GM12874 (cell line): ENCODE measurements around the gene TP73.

ENCODE experiments used
- CTCF ChIP-seq: IDR thresholded peaks from 2 replicates; pipeline ENCODE4 v1.5.1; 2011; ENCODE audit warnings: low read depth, mild to moderate bottlenecking, control low read depth, low read length, moderate library complexity; ENCODE audit not compliant: insufficient read depth

TP73 gene

GRCh38 chr1:3745590-3746381 is 93.5 kb downstream of the TP73 start:
- no peak for TF ChIP-seq CTCF

GRCh38 chr1:3746389-3746829 is 94.1 kb downstream of the TP73 start:
- no peak for TF ChIP-seq CTCF

GRCh38 chr1:3746830-3747521 is 94.7 kb downstream of the TP73 start:
- no peak for TF ChIP-seq CTCF

GRCh38 chr1:3747522-3747848 is 95.2 kb downstream of the TP73 start:
- TF ChIP-seq CTCF, result no peak

GRCh38 chr1:3747903-3748302 is 95.6 kb downstream of the TP73 start:
- TF ChIP-seq CTCF, result no peak

- no peak for TF ChIP-seq CTCF
Observed at GRCh38 chr1:3749512-3749911, 97.2 kb downstream of the TP73 start.

GRCh38 chr1:3750741-3751140 is 98.4 kb downstream of the TP73 start:
- no peak for TF ChIP-seq CTCF
